GM12874 (cell line): ENCODE data around the gene CNGB1.

Experiments
- CTCF ChIP-seq: IDR thresholded peaks from 2 replicates; pipeline ENCODE4 v1.5.1; 2011; ENCODE audit warnings: low read depth, mild to moderate bottlenecking, control low read depth, low read length, moderate library complexity; ENCODE audit not compliant: insufficient read depth

CNGB1 gene

GRCh38 chr16:57960826-57961472, 10.0 kb downstream of the CNGB1 start:
- TF ChIP-seq CTCF, result no peak

- no peak for TF ChIP-seq CTCF
Measured at GRCh38 chr16:57960310-57960709, 10.6 kb downstream of the CNGB1 start.

GRCh38 chr16:57959804-57960203, 11.1 kb downstream of the CNGB1 start:
- TF ChIP-seq CTCF, result no peak

- TF ChIP-seq CTCF, result no peak
Measured at GRCh38 chr16:57959121-57959520, 11.8 kb downstream of the CNGB1 start.

- TF ChIP-seq CTCF, result no peak
Measured at GRCh38 chr16:57958544-57958943, 12.4 kb downstream of the CNGB1 start.

- TF ChIP-seq CTCF, result no peak
Measured at GRCh38 chr16:57957673-57958392, 13.1 kb downstream of the CNGB1 start.

GRCh38 chr16:57956924-57957672, 13.8 kb downstream of the CNGB1 start:
- TF ChIP-seq CTCF, result no peak
